GM23338 (cell line): ENCODE results near the gene SLC39A5. TPM values are rescaled to one million over a fixed set of nuclear protein-coding genes. Genes with fewer than 3 reads are reported as not detected.

Experiments used
- ATAC-seq: fragments of 200-7000 bp; cut with Tn5 transposase; 3 replicates; pipeline ENCODE4 v1.9.1; 2020
- DNase-seq: peaks from one replicate; pipeline ENCODE4 v3.0.0-alpha.2; 2015; ENCODE audit warnings: low spot score
- H2AFZ ChIP-seq: fragments of 200-600 bp; sonication (generic); 2 replicates; pipeline ENCODE4 v1.8.0; 2016; ENCODE audit warnings: antibody characterized with exemption, mild to moderate bottlenecking, moderate library complexity
- H3F3A ChIP-seq: fragments of 200-600 bp; sonication (generic); replicated peaks from 2 replicates; pipeline ENCODE4 v1.8.0; 2017; ENCODE audit warnings: antibody characterized with exemption, mixed run types, low read depth
- H3K27ac ChIP-seq: fragments of 200-600 bp; sonication (generic); 2 replicates; pipeline ENCODE4 v1.6.1; 2016; ENCODE audit warnings: low read depth
- H3K27me3 ChIP-seq: fragments of 200-600 bp; sonication (generic); 2 replicates; pipeline ENCODE4 v1.8.0; 2016; ENCODE audit warnings: mild to moderate bottlenecking, mixed run types, moderate library complexity; ENCODE audit not compliant: insufficient read depth
- H3K36me3 ChIP-seq: fragments of 200-600 bp; sonication (generic); 2 replicates; pipeline ENCODE4 v1.8.0; 2016; ENCODE audit warnings: mild to moderate bottlenecking; ENCODE audit not compliant: insufficient read depth
- H3K4me1 ChIP-seq: fragments of 200-600 bp; sonication (generic); 2 replicates; pipeline ENCODE4 v1.8.0; 2016; ENCODE audit warnings: mild to moderate bottlenecking, moderate library complexity; ENCODE audit not compliant: insufficient read depth
- H3K4me2 ChIP-seq: fragments of 200-600 bp; sonication (generic); 2 replicates; pipeline ENCODE4 v1.7.1; 2017; ENCODE audit warnings: mixed run types
- H3K4me3 ChIP-seq: fragments of 200-600 bp; sonication (generic); 2 replicates; pipeline ENCODE4 v1.6.1; 2016; ENCODE audit warnings: mixed run types
- H3K79me2 ChIP-seq: fragments of 200-600 bp; sonication (generic); replicated peaks from 2 replicates; pipeline ENCODE4 v1.8.0; 2017; ENCODE audit warnings: mild to moderate bottlenecking; ENCODE audit not compliant: insufficient read depth
- H3K9me2 ChIP-seq: fragments of 200-600 bp; sonication (generic); 2 replicates; pipeline ENCODE4 v1.8.0; 2017; ENCODE audit not compliant: insufficient read depth
- H4K20me1 ChIP-seq: fragments of 200-600 bp; sonication (generic); replicated peaks from 2 replicates; pipeline ENCODE4 v1.8.0; 2017; ENCODE audit warnings: mild to moderate bottlenecking; ENCODE audit not compliant: insufficient read depth
- H3K27ac Mint-ChIP-seq: 2 replicates; pipeline ENCODE4 v1.8.0; 2020; ENCODE audit warnings: inconsistent platforms, mild to moderate bottlenecking, moderate library complexity, mixed read lengths
- H3K27me3 Mint-ChIP-seq: 3 replicates; pipeline ENCODE4 v1.8.0; 2022; ENCODE audit warnings: low read depth, mild to moderate bottlenecking, moderate library complexity, mixed read lengths, inconsistent platforms; ENCODE audit not compliant: insufficient read depth, poor library complexity
- H3K36me3 Mint-ChIP-seq: 3 replicates; pipeline ENCODE4 v1.8.0; 2021; ENCODE audit warnings: low read depth, mild to moderate bottlenecking, inconsistent platforms, moderate library complexity, mixed read lengths
- H3K4me1 Mint-ChIP-seq: 3 replicates; pipeline ENCODE4 v1.8.0; 2020; ENCODE audit warnings: mild to moderate bottlenecking, inconsistent platforms, mixed read lengths
- H3K4me3 Mint-ChIP-seq: 3 replicates; pipeline ENCODE4 v1.8.0; 2021; ENCODE audit warnings: moderate library complexity, mild to moderate bottlenecking, inconsistent platforms, mixed read lengths
- H3K9me3 Mint-ChIP-seq: 3 replicates; pipeline ENCODE4 v1.8.0; 2020; ENCODE audit warnings: moderate library complexity, mild to moderate bottlenecking, inconsistent platforms, mixed read lengths
- CREB1 ChIP-seq: fragments of 250-450 bp; sonication (Bioruptor Pico); IDR thresholded peaks from 2 replicates; pipeline ENCODE4 v1.5.0; 2020; ENCODE audit warnings: low read depth, mild to moderate bottlenecking, moderate library complexity
- EZH2 ChIP-seq: fragments of 200-600 bp; sonication (generic); IDR thresholded peaks from one replicate; pipeline ENCODE4 v1.8.0; 2017; ENCODE audit warnings: antibody characterized with exemption, mild to moderate bottlenecking, low read depth; ENCODE audit not compliant: unreplicated experiment
- EZH2phosphoT487 ChIP-seq: fragments of 200-600 bp; sonication (generic); IDR thresholded peaks from one replicate; pipeline ENCODE4 v1.8.1; 2018; ENCODE audit warnings: antibody characterized with exemption; ENCODE audit not compliant: unreplicated experiment
- NANOG ChIP-seq: IDR thresholded peaks from 2 replicates; pipeline ENCODE4 v1.6.1; 2016; ENCODE audit warnings: antibody characterized with exemption, borderline replicate concordance
- REST ChIP-seq: IDR thresholded peaks from one replicate; pipeline ENCODE4 v1.6.1; 2018; ENCODE audit warnings: antibody characterized with exemption; ENCODE audit not compliant: unreplicated experiment
- STAT1 ChIP-seq: IDR thresholded peaks from one replicate; pipeline ENCODE4 v1.6.1; 2016; ENCODE audit warnings: antibody characterized with exemption; ENCODE audit not compliant: unreplicated experiment
- ZNF114 ChIP-seq: fragments of 250-450 bp; sonication (Bioruptor Pico); IDR thresholded peaks from 2 replicates; pipeline ENCODE4 v1.5.0; 2020; ENCODE audit warnings: mild to moderate bottlenecking, moderate library complexity
- polyA plus RNA-seq: library from polyadenylated mRNA; unstranded; fragments of >200 nt; fragmentation: Nextera tagmentation; extraction: Ambion mirVana; gene quantifications from 2 replicates; pipeline ENCODE4 v1.2.1, GENCODE V29; 2016
- total RNA-seq: library from RNA; depleted of rRNA; stranded (reverse); fragments of >200 nt; shearing (Covaris generic); gene quantifications from 2 replicates; pipeline ENCODE4 v1.2.3, GENCODE V29; 2014
- TF ChIP-seq, protein P1 (sequence below): fragments of 250-450 bp; sonication (Bioruptor Pico); IDR thresholded peaks from 2 replicates; pipeline ENCODE4 v1.5.0; 2020; ENCODE audit warnings: mild to moderate bottlenecking, moderate library complexity

Gene SLC39A5
- total and polyA plus RNA-seq, 2 experiments from 2014 or later = 0.29 to 0.59 TPM

DNA sequence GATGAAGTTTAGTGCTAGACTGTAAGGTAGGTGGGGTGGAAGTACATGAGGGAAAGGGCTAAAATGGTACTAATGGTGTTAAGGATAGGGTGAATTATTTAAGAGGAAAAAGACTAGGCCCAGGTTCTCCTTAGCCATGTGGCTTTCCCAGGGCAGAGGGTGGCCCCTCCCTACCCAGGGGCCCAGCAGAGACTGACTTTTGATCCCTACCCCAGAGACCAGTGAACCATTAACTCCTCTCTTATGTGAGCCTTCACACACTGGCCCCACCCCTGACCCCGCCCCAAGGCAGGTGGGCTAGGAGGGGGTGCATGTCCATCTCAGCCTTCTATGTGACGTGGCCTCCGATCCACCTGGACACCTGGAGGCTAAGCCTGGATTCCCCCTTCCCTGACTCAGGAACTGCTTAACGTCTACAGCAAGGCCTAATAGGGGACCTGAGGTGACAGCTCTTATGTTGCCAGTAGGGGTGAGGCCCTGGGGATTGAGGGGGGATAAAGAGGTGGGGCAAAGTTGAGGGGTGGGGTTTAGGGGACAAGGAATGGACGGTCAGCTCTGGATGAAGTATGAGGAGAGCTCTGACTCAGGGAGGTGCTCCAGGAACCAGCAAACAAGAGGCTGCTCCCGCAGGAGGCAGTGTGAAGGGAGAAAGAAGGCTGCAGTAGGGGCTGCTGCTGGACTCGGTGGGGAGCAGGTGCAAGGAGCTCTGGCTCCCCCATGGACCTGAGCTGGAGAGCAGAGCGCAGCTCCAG, 757 bp downstream of the SLC39A5 start (continued):
- TF ChIP-seq, protein P1, sequence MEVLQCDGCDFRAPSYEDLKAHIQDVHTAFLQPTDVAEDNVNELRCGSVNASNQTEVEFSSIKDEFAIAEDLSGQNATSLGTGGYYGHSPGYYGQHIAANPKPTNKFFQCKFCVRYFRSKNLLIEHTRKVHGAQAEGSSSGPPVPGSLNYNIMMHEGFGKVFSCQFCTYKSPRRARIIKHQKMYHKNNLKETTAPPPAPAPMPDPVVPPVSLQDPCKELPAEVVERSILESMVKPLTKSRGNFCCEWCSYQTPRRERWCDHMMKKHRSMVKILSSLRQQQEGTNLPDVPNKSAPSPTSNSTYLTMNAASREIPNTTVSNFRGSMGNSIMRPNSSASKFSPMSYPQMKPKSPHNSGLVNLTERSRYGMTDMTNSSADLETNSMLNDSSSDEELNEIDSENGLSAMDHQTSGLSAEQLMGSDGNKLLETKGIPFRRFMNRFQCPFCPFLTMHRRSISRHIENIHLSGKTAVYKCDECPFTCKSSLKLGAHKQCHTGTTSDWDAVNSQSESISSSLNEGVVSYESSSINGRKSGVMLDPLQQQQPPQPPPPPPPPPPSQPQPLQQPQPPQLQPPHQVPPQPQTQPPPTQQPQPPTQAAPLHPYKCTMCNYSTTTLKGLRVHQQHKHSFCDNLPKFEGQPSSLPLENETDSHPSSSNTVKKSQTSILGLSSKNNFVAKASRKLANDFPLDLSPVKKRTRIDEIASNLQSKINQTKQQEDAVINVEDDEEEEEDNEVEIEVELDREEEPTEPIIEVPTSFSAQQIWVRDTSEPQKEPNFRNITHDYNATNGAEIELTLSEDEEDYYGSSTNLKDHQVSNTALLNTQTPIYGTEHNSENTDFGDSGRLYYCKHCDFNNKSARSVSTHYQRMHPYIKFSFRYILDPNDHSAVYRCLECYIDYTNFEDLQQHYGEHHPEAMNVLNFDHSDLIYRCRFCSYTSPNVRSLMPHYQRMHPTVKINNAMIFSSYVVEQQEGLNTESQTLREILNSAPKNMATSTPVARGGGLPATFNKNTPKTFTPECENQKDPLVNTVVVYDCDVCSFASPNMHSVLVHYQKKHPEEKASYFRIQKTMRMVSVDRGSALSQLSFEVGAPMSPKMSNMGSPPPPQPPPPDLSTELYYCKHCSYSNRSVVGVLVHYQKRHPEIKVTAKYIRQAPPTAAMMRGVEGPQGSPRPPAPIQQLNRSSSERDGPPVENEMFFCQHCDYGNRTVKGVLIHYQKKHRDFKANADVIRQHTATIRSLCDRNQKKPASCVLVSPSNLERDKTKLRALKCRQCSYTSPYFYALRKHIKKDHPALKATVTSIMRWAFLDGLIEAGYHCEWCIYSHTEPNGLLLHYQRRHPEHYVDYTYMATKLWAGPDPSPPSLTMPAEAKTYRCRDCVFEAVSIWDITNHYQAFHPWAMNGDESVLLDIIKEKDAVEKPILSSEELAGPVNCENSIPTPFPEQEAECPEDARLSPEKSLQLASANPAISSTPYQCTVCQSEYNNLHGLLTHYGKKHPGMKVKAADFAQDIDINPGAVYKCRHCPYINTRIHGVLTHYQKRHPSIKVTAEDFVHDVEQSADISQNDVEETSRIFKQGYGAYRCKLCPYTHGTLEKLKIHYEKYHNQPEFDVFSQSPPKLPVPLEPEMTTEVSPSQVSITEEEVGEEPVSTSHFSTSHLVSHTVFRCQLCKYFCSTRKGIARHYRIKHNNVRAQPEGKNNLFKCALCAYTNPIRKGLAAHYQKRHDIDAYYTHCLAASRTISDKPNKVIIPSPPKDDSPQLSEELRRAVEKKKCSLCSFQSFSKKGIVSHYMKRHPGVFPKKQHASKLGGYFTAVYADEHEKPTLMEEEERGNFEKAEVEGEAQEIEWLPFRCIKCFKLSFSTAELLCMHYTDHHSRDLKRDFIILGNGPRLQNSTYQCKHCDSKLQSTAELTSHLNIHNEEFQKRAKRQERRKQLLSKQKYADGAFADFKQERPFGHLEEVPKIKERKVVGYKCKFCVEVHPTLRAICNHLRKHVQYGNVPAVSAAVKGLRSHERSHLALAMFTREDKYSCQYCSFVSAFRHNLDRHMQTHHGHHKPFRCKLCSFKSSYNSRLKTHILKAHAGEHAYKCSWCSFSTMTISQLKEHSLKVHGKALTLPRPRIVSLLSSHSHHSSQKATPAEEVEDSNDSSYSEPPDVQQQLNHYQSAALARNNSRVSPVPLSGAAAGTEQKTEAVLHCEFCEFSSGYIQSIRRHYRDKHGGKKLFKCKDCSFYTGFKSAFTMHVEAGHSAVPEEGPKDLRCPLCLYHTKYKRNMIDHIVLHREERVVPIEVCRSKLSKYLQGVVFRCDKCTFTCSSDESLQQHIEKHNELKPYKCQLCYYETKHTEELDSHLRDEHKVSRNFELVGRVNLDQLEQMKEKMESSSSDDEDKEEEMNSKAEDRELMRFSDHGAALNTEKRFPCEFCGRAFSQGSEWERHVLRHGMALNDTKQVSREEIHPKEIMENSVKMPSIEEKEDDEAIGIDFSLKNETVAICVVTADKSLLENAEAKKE (CRISPR knock-in tag) = no peak
- TF ChIP-seq REST (no peak), CREB1 (no peak)

DNA sequence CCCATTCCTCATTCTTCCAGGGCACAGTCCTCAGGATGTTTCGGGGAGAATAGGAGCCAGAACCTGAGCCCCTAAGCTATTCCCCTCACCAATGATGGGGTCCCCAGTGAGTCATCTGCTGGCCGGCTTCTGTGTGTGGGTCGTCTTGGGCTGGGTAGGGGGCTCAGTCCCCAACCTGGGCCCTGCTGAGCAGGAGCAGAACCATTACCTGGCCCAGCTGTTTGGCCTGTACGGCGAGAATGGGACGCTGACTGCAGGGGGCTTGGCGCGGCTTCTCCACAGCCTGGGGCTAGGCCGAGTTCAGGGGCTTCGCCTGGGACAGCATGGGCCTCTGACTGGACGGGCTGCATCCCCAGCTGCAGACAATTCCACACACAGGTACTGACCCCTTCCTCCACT, 1.3 kb downstream of the SLC39A5 start:
- Mint-ChIP-seq H3K4me3 (no peak overlapping the region), H3K27ac (no peak overlapping the region), H3K27me3 (peaks cover 6% of the 10 kb centered on the region), H3K36me3 (peaks cover 5% of the 10 kb centered on the region; the same call in 1 of the 3 replicates), H3K9me3 (no peaks in the 10 kb centered on the region), H3K4me1 (peaks cover 10% of the 10 kb centered on the region; the same call in 2 of the 3 replicates)
- H3K79me2 ChIP-seq = no peaks in the 10 kb centered on the region
- no peaks in the 10 kb centered on the region for H3K9me2 ChIP-seq
- H2AFZ ChIP-seq = no peak overlapping the region
- H3K27me3 ChIP-seq = peaks cover 5% of the 10 kb centered on the region; the same call in 1 of the 2 replicates
- H3K36me3 ChIP-seq = no peaks in the 10 kb centered on the region
- no peak; the same call in 2 of the 3 replicates for ATAC-seq
- H3K4me1 ChIP-seq = no peaks in the 10 kb centered on the region
- H4K20me1 ChIP-seq = no peaks in the 10 kb centered on the region
- H3K4me2 ChIP-seq = no peak overlapping the region
- H3K27ac ChIP-seq = no peak overlapping the region
- DNase-seq = no peak
- no peak overlapping the region for H3K4me3 ChIP-seq
- 0 out of 2 replicates have a peak, but pooled peaks cover 3% of the 10 kb centered on the region for H3F3A ChIP-seq
- TF ChIP-seq EZH2phosphoT487 = no peak
- TF ChIP-seq STAT1 = no peak
- TF ChIP-seq EZH2 = no peak
- no peak for TF ChIP-seq NANOG
- TF ChIP-seq ZNF114 (CRISPR knock-in tag) = no peak
